Measurements from ENCODE around the gene ISYNA1.
"Not testable (repeated sequence)": the region's sequence is repeated elsewhere in the genome, so short reads cannot be mapped to it uniquely, and the experiment has no call there.

Gene ISYNA1

GRCh38 chr19:18406749-18407148, 31.2 kb downstream of the ISYNA1 start:
- no peak for TF ChIP-seq CTCF (IDR thresholded peaks at IDR 0.05; ENCODE audit: low read depth, low read length, missing control alignments)
- no peak overlapping the region for H3K4me3 ChIP-seq (ENCODE audit: low read depth, low read length)
- DNase-seq (ENCODE audit: low read depth) = no peak

DNA sequence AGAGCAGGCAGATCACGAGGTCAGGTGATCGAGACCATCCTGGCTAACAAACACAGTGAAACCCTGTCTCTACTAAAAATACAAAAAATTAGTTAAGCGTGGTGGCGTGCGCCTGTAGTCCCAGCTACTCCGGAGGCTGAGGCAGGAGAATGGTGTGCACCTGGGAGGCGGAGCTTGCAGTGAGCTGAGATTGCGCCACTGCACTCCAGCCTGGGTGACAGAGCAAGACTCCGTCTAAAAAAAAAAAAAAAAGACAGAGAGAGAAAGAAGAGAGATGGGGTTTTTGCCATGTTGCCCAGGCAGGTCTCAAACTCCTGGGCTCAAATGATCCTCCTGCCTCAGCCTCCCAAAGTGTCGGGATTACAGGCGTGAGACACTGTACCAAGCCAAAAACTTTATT, 32.2 kb downstream of the ISYNA1 start:
- not testable (repeated sequence) for H3K4me3 ChIP-seq (ENCODE audit: low read depth, low read length); DNase-seq (ENCODE audit: low read depth)

DNA sequence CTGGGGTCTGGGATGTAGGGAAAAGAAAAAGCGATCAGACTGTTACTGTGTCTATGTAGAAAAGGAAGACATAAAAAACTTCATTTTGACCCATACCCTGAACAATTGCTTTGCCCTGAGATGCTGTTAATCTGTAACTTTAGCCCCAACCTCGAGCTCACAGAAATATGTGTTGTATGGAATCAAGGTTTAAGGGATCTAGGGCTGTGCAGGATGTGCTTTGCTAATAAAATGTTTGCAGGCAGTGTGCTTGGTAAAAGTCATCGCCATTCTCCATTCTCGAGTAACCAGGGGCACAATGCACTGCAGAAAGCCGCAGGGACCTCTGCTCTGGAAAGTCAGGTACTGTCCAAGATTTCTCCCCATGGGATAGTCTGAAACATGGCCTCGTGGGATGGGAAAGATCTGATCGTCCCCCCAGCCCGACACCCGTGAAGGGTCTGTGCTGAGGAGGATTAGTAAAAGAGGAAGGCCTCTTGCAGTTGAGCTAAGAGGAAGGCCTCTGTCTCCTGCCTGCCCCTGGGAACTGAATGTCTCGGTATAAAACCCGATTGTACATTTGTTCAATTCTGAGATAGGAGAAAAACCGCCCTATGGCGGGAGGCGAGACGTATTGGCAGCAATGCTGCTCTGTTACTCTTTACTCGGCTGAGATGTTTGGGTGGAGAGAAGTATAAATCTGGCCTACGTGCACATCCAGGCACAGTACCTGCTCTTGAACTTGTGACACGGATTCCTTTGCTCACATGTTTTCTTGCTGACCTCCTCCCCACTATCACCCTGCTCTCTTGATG, 35.3 kb downstream of the ISYNA1 start:
- not testable (repeated sequence) for H3K4me3 ChIP-seq (ENCODE audit: low read depth, low read length); DNase-seq (ENCODE audit: low read depth)

- peak; percentile 42 for TF ChIP-seq CTCF (IDR thresholded peaks at IDR 0.05; ENCODE audit: low read depth, low read length, missing control alignments)
- H3K4me3 ChIP-seq (ENCODE audit: low read depth, low read length) = no peak overlapping the region
- DNase-seq (ENCODE audit: low read depth) = no peak
Measured at GRCh38 chr19:18401580-18402112, 36.3 kb downstream of the ISYNA1 start.

GRCh38 chr19:18399008-18399407, 38.9 kb downstream of the ISYNA1 start:
- H3K4me3 ChIP-seq (ENCODE audit: low read depth, low read length) = no peak overlapping the region
- no peak for TF ChIP-seq CTCF (IDR thresholded peaks at IDR 0.05; ENCODE audit: low read depth, low read length, missing control alignments)
- no peak for DNase-seq (ENCODE audit: low read depth)

DNA sequence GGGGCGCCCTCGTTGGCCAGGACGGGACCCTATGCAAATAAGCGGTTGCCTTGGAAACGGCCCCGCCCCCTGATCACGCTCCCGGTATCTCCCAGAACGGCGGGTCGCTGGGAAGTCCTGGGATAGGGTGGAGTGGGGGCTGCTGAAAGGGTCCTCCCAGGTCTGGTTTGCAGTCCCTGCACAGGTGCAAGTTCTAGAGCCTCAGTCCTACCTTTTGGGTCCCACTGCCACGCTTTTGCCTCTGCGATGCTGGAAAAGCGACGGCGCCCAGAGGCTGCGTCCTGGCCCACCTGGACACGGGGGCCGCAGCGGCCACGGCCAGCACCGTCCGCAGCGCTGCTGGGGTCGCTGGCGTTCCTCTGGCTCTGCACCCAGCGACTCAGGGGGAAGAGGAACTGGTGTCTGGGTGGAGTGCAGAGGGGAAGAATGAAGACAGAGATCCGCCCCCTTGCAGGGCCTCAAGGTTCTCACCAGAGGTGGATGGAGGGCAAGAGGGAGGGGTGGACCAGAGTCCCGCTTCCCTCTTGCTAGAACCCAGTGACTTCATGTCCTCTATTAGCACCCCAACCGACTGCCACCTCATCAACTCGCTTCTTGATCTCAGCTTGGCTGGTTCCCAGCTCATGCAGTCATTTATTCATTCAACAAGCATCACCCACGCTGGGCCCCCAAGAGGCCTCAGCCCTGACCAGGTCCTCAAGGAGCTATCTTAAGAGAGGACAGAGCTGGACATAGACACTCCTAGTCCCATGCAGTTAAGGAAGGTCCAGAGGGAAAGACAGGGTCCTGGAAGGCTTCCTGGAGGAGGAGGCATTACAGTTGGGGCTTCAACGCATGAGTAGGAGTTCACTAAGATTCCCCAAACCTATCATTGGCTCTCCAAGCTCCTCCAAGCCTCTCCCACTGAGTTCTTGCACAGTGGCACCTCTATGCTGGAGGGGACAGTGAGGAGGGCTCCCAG, 40.4 kb downstream of the ISYNA1 start, which contains the start of gene LRRC25:
LRRC25 (minus strand) TSS at position 381 of the 961 bp plus-strand sequence. CDS start 659 bp downstream, outside the sequence.
- no peak for DNase-seq (ENCODE audit: low read depth)
- peak within 1 kb of the TSS; percentile 41 for H3K4me3 ChIP-seq (ENCODE audit: low read depth, low read length)
- no peak for TF ChIP-seq CTCF (IDR thresholded peaks at IDR 0.05; ENCODE audit: low read depth, low read length, missing control alignments)

GRCh38 chr19:18396471-18397241, 41.3 kb downstream of the ISYNA1 start:
- H3K4me3 ChIP-seq (ENCODE audit: low read depth, low read length) = peak overlapping the region; percentile 41; the same call in 1 of the 2 replicates
- DNase-seq (ENCODE audit: low read depth) = no peak
- TF ChIP-seq CTCF (IDR thresholded peaks at IDR 0.05; ENCODE audit: low read depth, low read length, missing control alignments) = no peak

Measured in GM12864 (cell line).